ENCODE data around the gene CDS1.

- no peak for TF ChIP-seq EZH2 (IDR thresholded peaks at IDR 0.05; ENCODE audit: insufficient read depth, poor library complexity, severe bottlenecking)
- TF ChIP-seq EZH2phosphoT487 (IDR thresholded peaks at IDR 0.05; ENCODE audit: insufficient read depth, low read depth) = no peak
Measured at GRCh38 chr4:84631573-84631972, 48.6 kb downstream of the CDS1 start.
